ENCODE data around the gene SLC15A4. TPM values are rescaled to one million over a fixed set of nuclear protein-coding genes. Genes with fewer than 3 reads are reported as not detected.

Gene SLC15A4
- total RNA-seq, 1 experiment from 2014 or later: 19.6 TPM

DNA sequence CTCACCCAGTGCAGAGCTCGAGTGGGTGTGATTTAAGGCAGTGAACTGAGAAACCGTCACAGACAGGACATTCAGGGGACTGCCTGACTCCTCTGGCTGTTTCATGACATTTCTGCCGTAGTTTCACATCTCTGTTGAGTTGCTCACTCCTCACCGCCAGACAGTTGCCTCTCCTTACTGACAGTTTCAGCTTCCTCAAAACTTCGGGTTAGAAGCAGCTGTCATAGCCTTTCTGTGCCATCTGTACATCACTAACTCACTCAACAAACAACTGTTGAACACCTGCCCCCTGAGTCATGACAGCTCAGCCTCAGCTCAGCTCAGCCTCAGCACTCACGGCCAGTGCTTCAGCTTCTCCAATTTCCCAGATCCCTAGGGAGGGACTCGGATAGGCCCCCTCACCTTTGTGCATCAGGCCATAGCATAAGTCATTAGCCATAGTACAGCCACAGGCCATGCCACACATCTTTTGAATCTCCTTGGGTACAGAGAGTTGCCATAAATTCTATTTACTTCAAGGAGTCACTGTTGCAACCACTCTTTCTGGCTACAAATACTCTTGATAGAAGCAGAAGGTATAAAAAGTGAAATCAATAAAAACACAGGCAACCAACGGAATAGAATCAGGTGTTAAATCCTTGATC lies 6.2 kb upstream of the SLC15A4 start:
- H3K27me3 Mint-ChIP-seq (ENCODE audit: insufficient read depth, unreplicated experiment): no peaks in the 10 kb centered on the region
- no peak overlapping the region for H3K4me3 Mint-ChIP-seq (ENCODE audit: unreplicated experiment)
- CTCF ChIA-PET: no interaction called here
- Histone ChIP-seq H3K4me3 (ENCODE audit: low read depth, low read length) (no peak overlapping the region), H3K27me3 (replicated peaks; ENCODE audit: control insufficient read depth, insufficient read depth, low read length) (no peaks in the 10 kb centered on the region), H3K36me3 (ENCODE audit: control insufficient read depth, insufficient read depth, low read length) (no peaks in the 10 kb centered on the region), H3K4me1 (peaks cover under 1% of the 10 kb centered on the region; the same call in 1 of the 2 replicates), H3K9me3 (no peaks in the 10 kb centered on the region)
- no peaks in the 10 kb centered on the region for H3K4me1 Mint-ChIP-seq (ENCODE audit: low read depth, unreplicated experiment)
- TF ChIP-seq, protein P1, sequence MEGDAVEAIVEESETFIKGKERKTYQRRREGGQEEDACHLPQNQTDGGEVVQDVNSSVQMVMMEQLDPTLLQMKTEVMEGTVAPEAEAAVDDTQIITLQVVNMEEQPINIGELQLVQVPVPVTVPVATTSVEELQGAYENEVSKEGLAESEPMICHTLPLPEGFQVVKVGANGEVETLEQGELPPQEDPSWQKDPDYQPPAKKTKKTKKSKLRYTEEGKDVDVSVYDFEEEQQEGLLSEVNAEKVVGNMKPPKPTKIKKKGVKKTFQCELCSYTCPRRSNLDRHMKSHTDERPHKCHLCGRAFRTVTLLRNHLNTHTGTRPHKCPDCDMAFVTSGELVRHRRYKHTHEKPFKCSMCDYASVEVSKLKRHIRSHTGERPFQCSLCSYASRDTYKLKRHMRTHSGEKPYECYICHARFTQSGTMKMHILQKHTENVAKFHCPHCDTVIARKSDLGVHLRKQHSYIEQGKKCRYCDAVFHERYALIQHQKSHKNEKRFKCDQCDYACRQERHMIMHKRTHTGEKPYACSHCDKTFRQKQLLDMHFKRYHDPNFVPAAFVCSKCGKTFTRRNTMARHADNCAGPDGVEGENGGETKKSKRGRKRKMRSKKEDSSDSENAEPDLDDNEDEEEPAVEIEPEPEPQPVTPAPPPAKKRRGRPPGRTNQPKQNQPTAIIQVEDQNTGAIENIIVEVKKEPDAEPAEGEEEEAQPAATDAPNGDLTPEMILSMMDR (IDR thresholded peaks at IDR 0.05; ENCODE audit: insufficient read depth in 1 of 2, low read depth in 1 of 2, low read length in 1 of 2, severe bottlenecking in 1 of 2, unreplicated experiment in 1 of 2): no peak
- peaks cover 2% of the 10 kb centered on the region for H3K36me3 Mint-ChIP-seq (ENCODE audit: insufficient read depth, unreplicated experiment)
- no TSS peak for BruUV-seq (replicated peaks)
- POLR2A ChIA-PET: interaction anchor here (0.6 kb wide), 1 partner anchor 101 kb away, joined by 5 read pairs; no protein-coding TSS in a partner anchor
- intact Hi-C loops (cut with micrococcal nuclease; ENCODE audit: unreplicated experiment): no loop called here
- DNase-seq: no peak
- no peak overlapping the region for H3K27ac Mint-ChIP-seq (ENCODE audit: unreplicated experiment)
- no peaks in the 10 kb centered on the region for H3K9me3 Mint-ChIP-seq (ENCODE audit: unreplicated experiment)

DNA sequence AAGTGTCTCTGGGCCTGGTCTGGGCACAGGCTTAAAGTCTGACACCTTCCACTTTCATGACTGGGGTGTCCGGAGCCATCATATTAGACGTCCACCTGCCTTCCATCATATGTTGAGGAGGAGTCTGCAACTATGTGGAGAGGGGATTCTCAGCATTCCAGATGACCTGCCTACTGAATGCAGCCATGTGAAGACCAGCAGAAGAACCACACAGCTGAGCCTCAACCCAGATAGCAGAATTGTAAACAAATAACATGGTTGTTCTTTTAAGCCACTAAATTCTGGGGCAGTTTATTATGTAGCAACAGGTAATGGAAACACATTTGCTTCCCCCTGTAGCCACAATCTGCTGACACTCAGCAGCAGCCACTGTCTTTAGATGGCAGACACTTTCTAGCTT lies 4.0 kb upstream of the SLC15A4 start:
- no peak overlapping the region for H3K27ac Mint-ChIP-seq (ENCODE audit: unreplicated experiment)
- no peaks in the 10 kb centered on the region for H3K4me1 Mint-ChIP-seq (ENCODE audit: low read depth, unreplicated experiment)
- BruUV-seq (replicated peaks): no TSS peak
- Histone ChIP-seq H3K4me1 (peaks cover 6% of the 10 kb centered on the region; the same call in 1 of the 2 replicates), H3K27me3 (replicated peaks; ENCODE audit: control insufficient read depth, insufficient read depth, low read length) (no peaks in the 10 kb centered on the region), H3K36me3 (ENCODE audit: control insufficient read depth, insufficient read depth, low read length) (no peaks in the 10 kb centered on the region), H3K9me3 (no peaks in the 10 kb centered on the region), H3K4me3 (ENCODE audit: low read depth, low read length) (no peak overlapping the region)
- TF ChIP-seq, protein P1 (IDR thresholded peaks at IDR 0.05; ENCODE audit: insufficient read depth in 1 of 2, low read depth in 1 of 2, low read length in 1 of 2, severe bottlenecking in 1 of 2, unreplicated experiment in 1 of 2): no peak
- H3K4me3 Mint-ChIP-seq (ENCODE audit: unreplicated experiment): no peak overlapping the region
- H3K27me3 Mint-ChIP-seq (ENCODE audit: insufficient read depth, unreplicated experiment): no peaks in the 10 kb centered on the region
- intact Hi-C loops (cut with micrococcal nuclease; ENCODE audit: unreplicated experiment): no loop called here
- H3K9me3 Mint-ChIP-seq (ENCODE audit: unreplicated experiment): no peaks in the 10 kb centered on the region
- H3K36me3 Mint-ChIP-seq (ENCODE audit: insufficient read depth, unreplicated experiment): peaks cover 10% of the 10 kb centered on the region
- CTCF ChIA-PET: no interaction called here
- POLR2A ChIA-PET: no interaction called here
- DNase-seq: no peak

DNA sequence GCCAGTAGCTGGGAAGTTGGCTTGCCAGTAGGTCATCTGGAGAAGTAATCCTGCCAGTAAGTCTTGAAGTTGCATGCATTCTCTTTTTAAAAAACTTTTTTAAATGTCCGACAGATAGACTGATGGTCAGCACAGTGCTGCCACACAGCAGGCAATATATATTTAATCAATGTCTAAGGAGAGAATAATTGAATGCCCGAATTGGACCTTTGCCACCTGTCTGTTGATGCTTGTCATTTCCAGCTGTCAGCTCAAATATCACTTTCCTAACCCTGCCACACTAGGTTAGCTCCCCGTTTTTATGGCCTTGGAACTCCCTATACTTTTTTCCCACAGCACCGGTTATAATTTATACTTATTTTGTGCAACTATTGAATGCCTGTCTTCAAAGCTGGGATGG lies 2.1 kb upstream of the SLC15A4 start:
- H3K9me3 Mint-ChIP-seq (ENCODE audit: unreplicated experiment): no peaks in the 10 kb centered on the region
- no peaks in the 10 kb centered on the region for H3K9me3 ChIP-seq
- no peak for DNase-seq
- intact Hi-C loops (cut with micrococcal nuclease; ENCODE audit: unreplicated experiment): no loop called here
- TF ChIP-seq, protein P1 (IDR thresholded peaks at IDR 0.05; ENCODE audit: insufficient read depth in 1 of 2, low read depth in 1 of 2, low read length in 1 of 2, severe bottlenecking in 1 of 2, unreplicated experiment in 1 of 2): no peak
- H3K4me3 Mint-ChIP-seq (ENCODE audit: unreplicated experiment): no peak overlapping the region
- no peaks in the 10 kb centered on the region for H3K27me3 Mint-ChIP-seq (ENCODE audit: insufficient read depth, unreplicated experiment)
- peaks cover 23% of the 10 kb centered on the region for H3K36me3 Mint-ChIP-seq (ENCODE audit: insufficient read depth, unreplicated experiment)
- H3K27me3 ChIP-seq (replicated peaks; ENCODE audit: control insufficient read depth, insufficient read depth, low read length): no peaks in the 10 kb centered on the region
- peaks cover 6% of the 10 kb centered on the region; the same call in 1 of the 2 replicates for H3K4me1 ChIP-seq
- CTCF ChIA-PET: no interaction called here
- H3K36me3 ChIP-seq (ENCODE audit: control insufficient read depth, insufficient read depth, low read length): no peaks in the 10 kb centered on the region
- BruUV-seq (replicated peaks): no TSS peak
- H3K27ac Mint-ChIP-seq (ENCODE audit: unreplicated experiment): no peak overlapping the region
- POLR2A ChIA-PET: interaction anchor here (0.6 kb wide), 1 partner anchor 18 kb away, joined by 12 read pairs; no protein-coding TSS in a partner anchor
- H3K4me1 Mint-ChIP-seq (ENCODE audit: low read depth, unreplicated experiment): peaks cover 7% of the 10 kb centered on the region
- no peak overlapping the region for H3K4me3 ChIP-seq (ENCODE audit: low read depth, low read length)

Data from Caco-2 (cell line).